Measurements from ENCODE around the gene FGF22.

FGF22 gene

DNA sequence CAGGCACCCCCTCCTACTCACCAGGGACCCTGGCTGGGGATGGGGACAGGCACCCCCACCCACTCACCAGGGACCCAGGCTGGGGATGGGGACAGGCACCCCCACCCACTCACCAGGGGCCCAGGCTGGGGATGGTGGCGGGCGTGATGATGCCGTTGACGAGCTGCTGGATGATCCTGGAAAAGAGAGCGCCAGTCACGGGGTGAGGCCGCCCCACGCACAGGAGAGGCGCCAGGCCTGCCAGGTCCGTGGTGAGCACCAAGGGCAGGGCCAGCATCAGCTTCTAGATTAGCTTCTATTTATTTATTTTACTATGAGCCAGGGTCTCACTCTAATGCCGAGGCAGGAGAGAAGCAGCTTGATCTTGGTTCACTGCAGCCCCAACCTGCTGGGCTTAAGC, 10.4 kb downstream of the FGF22 start:
- no peak overlapping the region for H3K4me3 ChIP-seq (replicated peaks; ENCODE audit: low read depth, low read length)
- TF ChIP-seq, protein P1, sequence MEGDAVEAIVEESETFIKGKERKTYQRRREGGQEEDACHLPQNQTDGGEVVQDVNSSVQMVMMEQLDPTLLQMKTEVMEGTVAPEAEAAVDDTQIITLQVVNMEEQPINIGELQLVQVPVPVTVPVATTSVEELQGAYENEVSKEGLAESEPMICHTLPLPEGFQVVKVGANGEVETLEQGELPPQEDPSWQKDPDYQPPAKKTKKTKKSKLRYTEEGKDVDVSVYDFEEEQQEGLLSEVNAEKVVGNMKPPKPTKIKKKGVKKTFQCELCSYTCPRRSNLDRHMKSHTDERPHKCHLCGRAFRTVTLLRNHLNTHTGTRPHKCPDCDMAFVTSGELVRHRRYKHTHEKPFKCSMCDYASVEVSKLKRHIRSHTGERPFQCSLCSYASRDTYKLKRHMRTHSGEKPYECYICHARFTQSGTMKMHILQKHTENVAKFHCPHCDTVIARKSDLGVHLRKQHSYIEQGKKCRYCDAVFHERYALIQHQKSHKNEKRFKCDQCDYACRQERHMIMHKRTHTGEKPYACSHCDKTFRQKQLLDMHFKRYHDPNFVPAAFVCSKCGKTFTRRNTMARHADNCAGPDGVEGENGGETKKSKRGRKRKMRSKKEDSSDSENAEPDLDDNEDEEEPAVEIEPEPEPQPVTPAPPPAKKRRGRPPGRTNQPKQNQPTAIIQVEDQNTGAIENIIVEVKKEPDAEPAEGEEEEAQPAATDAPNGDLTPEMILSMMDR (IDR thresholded peaks at IDR 0.05; ENCODE audit: low read length, missing control alignments), result no peak
- no peak for DNase-seq (ENCODE audit: low read depth)

DNA sequence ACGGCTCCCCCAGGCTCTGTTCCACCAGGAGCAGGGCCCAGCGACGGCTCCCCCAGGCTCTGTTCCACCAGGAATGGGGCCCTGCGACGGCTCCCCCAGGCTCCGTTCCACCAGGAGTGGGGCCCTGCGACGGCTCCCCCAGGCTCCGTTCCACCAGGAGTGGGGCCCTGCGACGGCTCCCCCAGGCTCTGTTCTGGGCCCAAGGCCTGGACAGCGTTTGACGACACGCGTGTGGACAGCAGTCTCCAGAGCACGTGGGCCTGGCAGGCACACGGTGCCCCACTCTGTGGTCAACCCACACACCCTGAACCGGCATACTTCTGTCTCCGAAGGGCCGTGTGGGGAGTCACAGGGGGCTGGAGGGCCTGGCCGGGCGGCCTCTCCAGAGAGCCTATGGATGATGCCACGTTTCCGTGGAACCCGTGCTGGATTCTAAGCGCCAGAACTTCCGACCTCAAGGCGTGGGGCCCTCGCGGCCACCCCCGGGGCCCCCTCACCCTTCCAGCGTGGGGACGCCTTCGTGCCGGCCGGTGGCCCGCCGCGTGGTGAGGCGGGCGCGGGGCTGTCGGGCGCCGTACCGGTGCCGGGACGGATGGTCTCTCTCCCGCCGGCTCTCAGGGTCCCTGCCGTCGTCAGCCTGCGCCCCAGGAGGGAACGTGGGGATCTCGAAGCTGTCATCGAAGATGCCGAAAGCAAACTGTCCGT, 11.6 kb downstream of the FGF22 start:
- TF ChIP-seq, protein P1 (IDR thresholded peaks at IDR 0.05; ENCODE audit: low read length, missing control alignments), result no peak
- DNase-seq (ENCODE audit: low read depth), result no peak
- no peak overlapping the region for H3K4me3 ChIP-seq (replicated peaks; ENCODE audit: low read depth, low read length)

DNA sequence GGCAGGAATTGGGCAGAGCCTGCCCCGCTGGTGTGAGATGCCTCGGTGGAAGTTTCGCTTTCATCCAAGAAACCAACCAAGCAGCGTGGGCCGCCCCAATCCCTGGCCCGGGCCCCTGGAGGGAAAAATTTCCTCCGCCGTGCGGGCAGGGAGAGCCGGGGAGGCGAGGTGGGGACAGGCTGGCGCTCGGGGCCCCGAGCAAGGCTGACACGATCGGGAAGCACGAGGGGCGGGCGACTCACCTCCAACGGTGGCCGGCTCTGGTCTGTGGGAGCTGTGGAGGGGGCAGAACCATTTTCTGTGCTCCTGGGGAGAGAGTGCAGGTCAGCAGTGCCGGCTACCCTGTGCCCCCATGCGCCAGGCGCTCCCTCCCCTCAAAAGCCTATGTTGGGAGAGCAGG, 12.3 kb downstream of the FGF22 start:
- TF ChIP-seq, protein P1 (IDR thresholded peaks at IDR 0.05; ENCODE audit: low read length, missing control alignments), result no peak
- H3K4me3 ChIP-seq (replicated peaks; ENCODE audit: low read depth, low read length), result no peak overlapping the region
- DNase-seq (ENCODE audit: low read depth), result no peak

DNA sequence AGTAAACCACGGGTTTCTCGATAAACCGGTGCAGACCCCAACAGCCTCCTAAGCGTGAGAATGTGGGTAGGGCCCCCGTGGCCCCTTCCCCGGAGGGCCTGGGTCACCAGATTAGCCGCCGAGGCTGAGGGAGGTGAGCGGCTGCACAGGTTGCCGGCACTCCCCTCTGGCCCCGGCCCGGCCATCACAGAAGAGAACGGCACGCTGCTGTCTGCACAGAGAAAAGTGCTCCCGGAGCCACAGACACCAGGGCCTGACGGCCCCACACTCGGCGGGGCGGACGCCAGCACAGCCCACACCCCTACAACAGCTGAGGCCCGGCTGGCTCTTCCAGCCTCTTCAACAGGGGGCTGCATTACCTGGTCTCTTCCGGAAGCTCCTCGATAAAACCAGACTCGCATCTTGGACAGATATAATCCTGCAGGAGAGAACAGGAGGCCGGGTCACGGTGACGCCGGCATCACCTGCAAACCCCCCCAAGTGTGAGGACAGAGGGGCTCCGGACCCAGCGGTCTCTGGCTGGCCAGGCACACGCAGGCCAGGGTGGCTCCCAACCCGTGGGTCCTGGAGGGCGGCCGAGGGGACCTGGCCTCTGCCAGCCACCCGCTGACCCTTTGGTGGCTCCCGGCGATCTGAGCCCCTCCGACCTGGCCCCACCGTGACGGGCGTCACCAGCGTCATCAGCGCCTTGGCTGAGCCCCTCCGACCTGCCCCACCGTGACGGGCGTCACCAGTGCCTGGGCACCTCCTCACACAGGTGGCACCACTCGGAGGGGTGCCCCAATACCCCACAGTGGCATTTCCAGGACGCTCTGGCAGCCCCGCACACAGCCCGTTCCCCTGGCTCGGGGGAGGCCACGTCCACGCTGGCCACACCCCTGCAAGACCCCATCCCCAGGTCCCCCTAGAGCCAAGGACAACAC, 13.0 kb downstream of the FGF22 start:
- TF ChIP-seq, protein P1 (IDR thresholded peaks at IDR 0.05; ENCODE audit: low read length, missing control alignments), result no peak

DNA sequence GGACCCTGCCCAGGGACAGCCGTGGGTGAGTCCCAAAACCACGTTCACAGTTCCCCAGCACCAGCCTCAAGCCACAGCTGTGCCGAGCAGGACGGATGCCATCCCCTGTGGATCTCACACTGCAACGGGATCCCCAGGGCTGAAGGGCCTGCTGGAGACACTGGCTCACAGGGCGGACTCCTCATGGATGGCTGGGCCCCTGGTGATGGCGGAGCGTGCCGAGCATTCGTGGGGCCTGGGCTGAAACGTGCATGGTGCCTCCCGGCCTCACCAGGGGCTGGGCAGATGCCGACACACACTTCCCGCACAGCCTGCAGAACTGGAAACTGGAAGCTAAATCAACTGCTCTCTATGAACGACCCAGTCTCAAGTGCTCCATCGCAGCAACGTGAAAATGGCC, 13.7 kb downstream of the FGF22 start:
- no peak overlapping the region for H3K4me3 ChIP-seq (replicated peaks; ENCODE audit: low read depth, low read length)
- TF ChIP-seq, protein P1 (IDR thresholded peaks at IDR 0.05; ENCODE audit: low read length, missing control alignments), result no peak

More for the DNA sequence above, 13.0 kb downstream of the FGF22 start:
- no peak for DNase-seq (ENCODE audit: low read depth)
- H3K4me3 ChIP-seq (replicated peaks; ENCODE audit: low read depth, low read length), result no peak overlapping the region

DNA sequence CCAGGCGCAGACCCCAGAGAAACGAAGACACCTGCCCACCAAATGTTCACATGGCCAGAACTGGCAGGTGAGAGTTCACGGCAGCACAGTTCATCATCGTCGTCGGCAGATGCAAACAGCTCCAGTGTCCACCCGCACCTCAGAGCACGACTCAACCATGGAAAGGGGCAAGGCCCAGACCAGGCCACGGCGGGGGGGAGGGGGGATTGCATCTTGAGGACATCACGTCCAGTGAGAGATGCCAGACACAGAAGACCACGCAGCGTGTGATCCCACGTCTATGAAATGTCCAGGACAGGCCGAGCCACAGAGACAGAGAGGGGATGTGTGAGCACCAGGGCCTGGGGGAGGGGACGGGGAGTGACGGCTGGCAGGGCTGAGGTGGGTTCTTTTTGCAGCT, 16.0 kb downstream of the FGF22 start:
- TF ChIP-seq, protein P1 (IDR thresholded peaks at IDR 0.05; ENCODE audit: low read length, missing control alignments), result no peak
- H3K4me3 ChIP-seq (replicated peaks; ENCODE audit: low read depth, low read length), result no peak overlapping the region
- DNase-seq (ENCODE audit: low read depth), result no peak

More for the DNA sequence above, 13.7 kb downstream of the FGF22 start:
- no peak for DNase-seq (ENCODE audit: low read depth)
